OCI-LY7 (cell line): Measurements from ENCODE around the gene MAP3K13.

Experiments used
- EZH2phosphoT487 ChIP-seq: fragments of 200-600 bp; sonication (generic); IDR thresholded peaks from 2 replicates; pipeline ENCODE4 v1.6.1; 2018; ENCODE audit warnings: low read depth, borderline replicate concordance, mild to moderate bottlenecking, mixed run types, antibody characterized with exemption, low read length, moderate library complexity, mixed read lengths
- TF ChIP-seq, protein P1 (sequence below): fragments of 200-600 bp; sonication (generic); conservative IDR thresholded peaks from 2 replicates; pipeline ENCODE4 v1.5.1; 2014; ENCODE audit warnings: mild to moderate bottlenecking, antibody characterized with exemption, low read length, moderate library complexity, mixed read lengths

DNA sequence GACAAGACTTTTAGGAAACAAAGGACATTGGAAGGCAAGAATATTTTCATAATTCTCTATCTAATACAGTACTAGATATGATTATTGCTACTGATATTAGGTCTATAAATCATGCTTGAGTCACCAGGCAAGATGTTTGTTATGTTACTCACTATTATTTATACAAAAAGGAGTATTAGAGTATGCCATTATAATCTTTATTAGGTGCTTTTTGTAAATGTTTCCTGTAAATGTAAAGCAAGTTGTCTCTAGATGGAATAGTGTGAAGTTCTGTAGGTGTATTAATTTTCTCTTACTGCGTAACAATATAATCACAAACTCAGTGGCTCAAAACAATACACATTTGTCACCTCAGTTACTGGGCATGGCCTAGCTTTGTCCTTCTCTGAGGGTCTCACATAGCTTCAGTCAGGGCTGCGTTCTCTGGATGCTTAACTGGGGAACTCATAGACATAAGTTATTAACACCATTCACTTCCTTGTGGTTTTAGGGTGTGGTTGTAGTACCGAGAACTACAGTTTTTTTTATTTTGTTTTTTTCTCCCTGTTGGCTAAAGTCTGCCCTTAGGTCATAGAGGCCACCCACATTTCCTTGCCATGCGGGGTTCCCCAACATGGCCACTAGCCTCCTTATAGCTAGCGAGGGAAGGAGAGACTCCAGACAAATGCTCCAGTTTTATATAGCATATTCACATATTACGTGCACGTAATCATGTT is 20.3 kb upstream of the MAP3K13 start:
- TF ChIP-seq, protein P1, sequence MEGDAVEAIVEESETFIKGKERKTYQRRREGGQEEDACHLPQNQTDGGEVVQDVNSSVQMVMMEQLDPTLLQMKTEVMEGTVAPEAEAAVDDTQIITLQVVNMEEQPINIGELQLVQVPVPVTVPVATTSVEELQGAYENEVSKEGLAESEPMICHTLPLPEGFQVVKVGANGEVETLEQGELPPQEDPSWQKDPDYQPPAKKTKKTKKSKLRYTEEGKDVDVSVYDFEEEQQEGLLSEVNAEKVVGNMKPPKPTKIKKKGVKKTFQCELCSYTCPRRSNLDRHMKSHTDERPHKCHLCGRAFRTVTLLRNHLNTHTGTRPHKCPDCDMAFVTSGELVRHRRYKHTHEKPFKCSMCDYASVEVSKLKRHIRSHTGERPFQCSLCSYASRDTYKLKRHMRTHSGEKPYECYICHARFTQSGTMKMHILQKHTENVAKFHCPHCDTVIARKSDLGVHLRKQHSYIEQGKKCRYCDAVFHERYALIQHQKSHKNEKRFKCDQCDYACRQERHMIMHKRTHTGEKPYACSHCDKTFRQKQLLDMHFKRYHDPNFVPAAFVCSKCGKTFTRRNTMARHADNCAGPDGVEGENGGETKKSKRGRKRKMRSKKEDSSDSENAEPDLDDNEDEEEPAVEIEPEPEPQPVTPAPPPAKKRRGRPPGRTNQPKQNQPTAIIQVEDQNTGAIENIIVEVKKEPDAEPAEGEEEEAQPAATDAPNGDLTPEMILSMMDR = no peak
- no peak for TF ChIP-seq EZH2phosphoT487
